Chondrocyte (in vitro differentiated cells): ENCODE results near the gene CELA3B. TPM values are rescaled to one million over a fixed set of nuclear protein-coding genes. Genes with fewer than 3 reads are reported as not detected.
"Not testable (repeated sequence)": the region's sequence is repeated elsewhere in the genome, so short reads cannot be mapped to it uniquely, and the experiment has no call there.

ENCODE experiments used
- DNase-seq: peaks from one replicate; pipeline ENCODE4 v3.0.0; 2021; ENCODE audit warnings: mixed read lengths, low spot score
- H3K27ac Mint-ChIP-seq: one replicate; pipeline ENCODE4 v1.8.0; 2021; ENCODE audit warnings: mild to moderate bottlenecking, moderate library complexity, mixed read lengths; ENCODE audit not compliant: unreplicated experiment
- H3K27me3 Mint-ChIP-seq: 2 replicates; pipeline ENCODE4 v1.8.0; 2021; ENCODE audit warnings: low read depth, mixed read lengths
- H3K36me3 Mint-ChIP-seq: 2 replicates; pipeline ENCODE4 v1.8.0; 2021; ENCODE audit warnings: low read depth, mixed read lengths
- H3K4me1 Mint-ChIP-seq: 2 replicates; pipeline ENCODE4 v1.8.0; 2021; ENCODE audit warnings: low read depth, mild to moderate bottlenecking, mixed read lengths
- H3K4me3 Mint-ChIP-seq: one replicate; pipeline ENCODE4 v1.8.0; 2021; ENCODE audit warnings: mild to moderate bottlenecking, moderate library complexity, mixed read lengths; ENCODE audit not compliant: unreplicated experiment
- H3K9me3 Mint-ChIP-seq: 2 replicates; pipeline ENCODE4 v1.8.0; 2021; ENCODE audit warnings: low read depth, mixed read lengths
- CTCF ChIP-seq: fragments of 200-600 bp; sonication (generic); IDR thresholded peaks from 2 replicates; pipeline ENCODE4 v1.5.0; 2021; ENCODE audit warnings: antibody characterized with exemption, mild to moderate bottlenecking, moderate library complexity
- total RNA-seq: library from RNA; stranded (reverse); gene quantifications from 3 replicates; pipeline ENCODE4 v1.2.1, GENCODE V29; 2021

CELA3B gene
- total RNA-seq, 1 donor from 2014 or later, result not detected

- DNase-seq, H3K27ac Mint-ChIP-seq, H3K27me3 Mint-ChIP-seq, H3K36me3 Mint-ChIP-seq, H3K4me3 Mint-ChIP-seq, H3K4me1 Mint-ChIP-seq, H3K9me3 Mint-ChIP-seq: not testable (repeated sequence)
- peak; percentile 70 for TF ChIP-seq CTCF
These were observed 28.7 kb downstream of the CELA3B start for GRCh38 chr1:22005261-22006149.

- H3K4me3 Mint-ChIP-seq, DNase-seq, H3K27me3 Mint-ChIP-seq, H3K27ac Mint-ChIP-seq, H3K9me3 Mint-ChIP-seq, H3K4me1 Mint-ChIP-seq, H3K36me3 Mint-ChIP-seq: not testable (repeated sequence)
These were observed 29.9 kb downstream of the CELA3B start for GRCh38 chr1:22006736-22007135.

- H3K9me3 Mint-ChIP-seq, H3K4me1 Mint-ChIP-seq, H3K27me3 Mint-ChIP-seq, H3K36me3 Mint-ChIP-seq, DNase-seq, H3K27ac Mint-ChIP-seq, H3K4me3 Mint-ChIP-seq: not testable (repeated sequence)
These were observed 30.4 kb downstream of the CELA3B start for GRCh38 chr1:22007262-22007661.

- not testable (repeated sequence) for DNase-seq, H3K9me3 Mint-ChIP-seq, H3K4me3 Mint-ChIP-seq, H3K4me1 Mint-ChIP-seq, H3K36me3 Mint-ChIP-seq, H3K27me3 Mint-ChIP-seq, H3K27ac Mint-ChIP-seq
These were observed 32.7 kb downstream of the CELA3B start for GRCh38 chr1:22009566-22009965.

- not testable (repeated sequence) for H3K36me3 Mint-ChIP-seq, H3K4me3 Mint-ChIP-seq, H3K27me3 Mint-ChIP-seq, H3K27ac Mint-ChIP-seq, DNase-seq, H3K4me1 Mint-ChIP-seq, H3K9me3 Mint-ChIP-seq
These were observed 35.9 kb downstream of the CELA3B start for GRCh38 chr1:22012752-22013151.

GRCh38 chr1:22014575-22015206 is 37.9 kb downstream of the CELA3B start:
- DNase-seq, H3K9me3 Mint-ChIP-seq, H3K27me3 Mint-ChIP-seq, H3K36me3 Mint-ChIP-seq, H3K4me3 Mint-ChIP-seq, H3K27ac Mint-ChIP-seq: not testable (repeated sequence)
- H3K4me1 Mint-ChIP-seq, result peaks cover 14% of the 10 kb centered on the region

GRCh38 chr1:22018583-22019559 is 42.0 kb downstream of the CELA3B start:
- H3K27ac Mint-ChIP-seq, result peak overlapping the region; percentile 91
- no peaks in the 10 kb centered on the region for H3K9me3 Mint-ChIP-seq
- H3K27me3 Mint-ChIP-seq, result no peaks in the 10 kb centered on the region
- peaks cover 22% of the 10 kb centered on the region for H3K4me1 Mint-ChIP-seq
- peak; percentile 77 for TF ChIP-seq CTCF
- no peak for DNase-seq
- no peak overlapping the region for H3K4me3 Mint-ChIP-seq
- H3K36me3 Mint-ChIP-seq, result no peaks in the 10 kb centered on the region
